GM12878 (cell line): ENCODE measurements around the gene RIIAD1. TPM values are rescaled to one million over a fixed set of nuclear protein-coding genes. Genes with fewer than 3 reads are reported as not detected.

ENCODE experiments used
- polyA plus RNA-seq, 11 experiments: library from polyadenylated mRNA; depleted of rRNA in 4 of 11; unstranded in 6 of 11; stranded (reverse) in 5 of 11; fragments of >200 nt; fragmentation: Nextera tagmentation in 4 of 11; fragmentation: Illumina TruSeq in 1 of 11; extraction: Ambion mirVana in 4 of 11; extraction: Trizol in 1 of 11; gene quantifications; 1 replicate in 1 of 11; 2 replicates in 10 of 11; pipeline versions ENCODE4 v1.2.1 to v1.2.3, GENCODE V29; 2011 to 2016; ENCODE audit warnings: inconsistent platforms in 2 of 11, missing spikeins in 2 of 11, low read depth in 1 of 11
- small RNA-seq: library from RNA; depleted of rRNA; stranded (forward); fragments of <200 nt; gene quantifications from one replicate; pipeline ENCODE3, GENCODE V24; 2014
- total RNA-seq, 4 experiments: library from RNA; depleted of rRNA in 3 of 4; stranded (reverse); fragments of >200 nt in 3 of 4; fragmentation: Illumina TruSeq in 1 of 4; extraction: Trizol in 1 of 4; gene quantifications; 2 replicates each; pipeline versions ENCODE4 v1.2.1 to v1.2.3, GENCODE V29; 2013 to 2021

The RIIAD1 gene
- total and polyA plus RNA-seq, 10 of the 15 experiments (the other 5 are each of a cell fraction or from before 2014, with no cell fraction given): not detected

Small RNAs within 50 kb of the gene (small RNA-seq; reads per million reads assigned to genes)
- not detected for gene RNU6-662P

Other genes with a start within 250 kb of the RIIAD1 start
Only the 7 nearest of the 11 such genes appear.
- gene SNX27, start 109.5 kb upstream of the RIIAD1 start, total RNA-seq (2014; rRNA removed): 12.5 and 13.5 TPM in 2 replicates
- gene SNX27, start 109.5 kb upstream of the RIIAD1 start, total RNA-seq (2014; rRNA removed; fragmentation: Illumina TruSeq; extraction: Trizol): 12.4 and 12.9 TPM in 2 replicates
- 20.8 and 21.8 TPM in 2 replicates for gene SNX27, start 109.5 kb upstream of the RIIAD1 start, total RNA-seq (2021)
- gene SNX27, start 109.5 kb upstream of the RIIAD1 start, polyA plus RNA-seq (2011; rRNA removed): 12.5 and 15.1 TPM in 2 replicates
- 8.4 and 9.8 TPM in 2 replicates for gene SNX27, start 109.5 kb upstream of the RIIAD1 start, polyA plus RNA-seq (2014; fragmentation: Illumina TruSeq; extraction: Trizol)
- gene SNX27, start 109.5 kb upstream of the RIIAD1 start, polyA plus RNA-seq (2014; fragmentation: Nextera tagmentation; extraction: Ambion mirVana): 1 to 10 TPM; 3.8 to 3.9 TPM
- 9.0 and 10.0 TPM in 2 replicates for gene SNX27, start 109.5 kb upstream of the RIIAD1 start, polyA plus RNA-seq (2014; rRNA removed)
- 10 to 100 TPM; 18.5 to 20.0 TPM for gene SNX27, start 109.5 kb upstream of the RIIAD1 start, polyA plus RNA-seq (2016; fragmentation: Nextera tagmentation; extraction: Ambion mirVana)
- not detected in 2 replicates for gene CELF3, start 4.7 kb upstream of the RIIAD1 start, total RNA-seq (2014; rRNA removed)
- not detected in 2 replicates for gene CELF3, start 4.7 kb upstream of the RIIAD1 start, total RNA-seq (2014; rRNA removed; fragmentation: Illumina TruSeq; extraction: Trizol)
- not detected in 2 replicates for gene CELF3, start 4.7 kb upstream of the RIIAD1 start, total RNA-seq (2021)
- gene CELF3, start 4.7 kb upstream of the RIIAD1 start, polyA plus RNA-seq (2011; rRNA removed): not detected in 2 replicates
- gene CELF3, start 4.7 kb upstream of the RIIAD1 start, polyA plus RNA-seq (2014; fragmentation: Illumina TruSeq; extraction: Trizol): not detected in 2 replicates
- not detected for gene CELF3, start 4.7 kb upstream of the RIIAD1 start, polyA plus RNA-seq (2014; fragmentation: Nextera tagmentation; extraction: Ambion mirVana)
- not detected in 2 replicates for gene CELF3, start 4.7 kb upstream of the RIIAD1 start, polyA plus RNA-seq (2014; rRNA removed)
- gene CELF3, start 4.7 kb upstream of the RIIAD1 start, polyA plus RNA-seq (2016; fragmentation: Nextera tagmentation; extraction: Ambion mirVana): under 1 TPM in 1 of 2 experiments, not detected in 1; 0.09 TPM
- 109 and 139 TPM in 2 replicates for gene MRPL9, start 42.0 kb downstream of the RIIAD1 start, total RNA-seq (2014; rRNA removed)
- 107 and 116 TPM in 2 replicates for gene MRPL9, start 42.0 kb downstream of the RIIAD1 start, total RNA-seq (2014; rRNA removed; fragmentation: Illumina TruSeq; extraction: Trizol)
- gene MRPL9, start 42.0 kb downstream of the RIIAD1 start, total RNA-seq (2021): 89.5 and 103 TPM in 2 replicates
- 124 and 147 TPM in 2 replicates for gene MRPL9, start 42.0 kb downstream of the RIIAD1 start, polyA plus RNA-seq (2011; rRNA removed)
- 103 and 111 TPM in 2 replicates for gene MRPL9, start 42.0 kb downstream of the RIIAD1 start, polyA plus RNA-seq (2014; fragmentation: Illumina TruSeq; extraction: Trizol)
- 10 to 100 TPM; 35.7 to 66.7 TPM for gene MRPL9, start 42.0 kb downstream of the RIIAD1 start, polyA plus RNA-seq (2014; fragmentation: Nextera tagmentation; extraction: Ambion mirVana)
- 87.2 and 91.7 TPM in 2 replicates for gene MRPL9, start 42.0 kb downstream of the RIIAD1 start, polyA plus RNA-seq (2014; rRNA removed)
- 100 to 1,000 TPM; 133 to 161 TPM for gene MRPL9, start 42.0 kb downstream of the RIIAD1 start, polyA plus RNA-seq (2016; fragmentation: Nextera tagmentation; extraction: Ambion mirVana)
- gene TDRKH, start 69.0 kb downstream of the RIIAD1 start, total RNA-seq (2014; rRNA removed): 2.4 and 4.3 TPM in 2 replicates
- gene TDRKH, start 69.0 kb downstream of the RIIAD1 start, total RNA-seq (2014; rRNA removed; fragmentation: Illumina TruSeq; extraction: Trizol): 2.9 and 3.5 TPM in 2 replicates
- gene TDRKH, start 69.0 kb downstream of the RIIAD1 start, total RNA-seq (2021): 3.6 and 5.1 TPM in 2 replicates
- 1.5 and 1.8 TPM in 2 replicates for gene TDRKH, start 69.0 kb downstream of the RIIAD1 start, polyA plus RNA-seq (2011; rRNA removed)
- 3.9 and 4.3 TPM in 2 replicates for gene TDRKH, start 69.0 kb downstream of the RIIAD1 start, polyA plus RNA-seq (2014; fragmentation: Illumina TruSeq; extraction: Trizol)
- gene TDRKH, start 69.0 kb downstream of the RIIAD1 start, polyA plus RNA-seq (2014; fragmentation: Nextera tagmentation; extraction: Ambion mirVana): 1 to 10 TPM; 1.3 to 1.6 TPM
- 2.8 and 3.0 TPM in 2 replicates for gene TDRKH, start 69.0 kb downstream of the RIIAD1 start, polyA plus RNA-seq (2014; rRNA removed)
- gene TDRKH, start 69.0 kb downstream of the RIIAD1 start, polyA plus RNA-seq (2016; fragmentation: Nextera tagmentation; extraction: Ambion mirVana): 1 to 10 TPM; 8.3 to 8.4 TPM
- gene LINGO4, start 83.9 kb downstream of the RIIAD1 start, total RNA-seq (2014; rRNA removed): not detected in 2 replicates
- not detected in 2 replicates for gene LINGO4, start 83.9 kb downstream of the RIIAD1 start, total RNA-seq (2014; rRNA removed; fragmentation: Illumina TruSeq; extraction: Trizol)
- gene LINGO4, start 83.9 kb downstream of the RIIAD1 start, total RNA-seq (2021): not detected in 2 replicates
- gene LINGO4, start 83.9 kb downstream of the RIIAD1 start, polyA plus RNA-seq (2011; rRNA removed): not detected in 2 replicates
- gene LINGO4, start 83.9 kb downstream of the RIIAD1 start, polyA plus RNA-seq (2014; fragmentation: Illumina TruSeq; extraction: Trizol): not detected in 2 replicates
- gene LINGO4, start 83.9 kb downstream of the RIIAD1 start, polyA plus RNA-seq (2014; fragmentation: Nextera tagmentation; extraction: Ambion mirVana): not detected
- not detected in 2 replicates for gene LINGO4, start 83.9 kb downstream of the RIIAD1 start, polyA plus RNA-seq (2014; rRNA removed)
- gene LINGO4, start 83.9 kb downstream of the RIIAD1 start, polyA plus RNA-seq (2016; fragmentation: Nextera tagmentation; extraction: Ambion mirVana): not detected
- not detected in 2 replicates for gene RORC, start 110.3 kb downstream of the RIIAD1 start, total RNA-seq (2014; rRNA removed)
- not detected in 2 replicates for gene RORC, start 110.3 kb downstream of the RIIAD1 start, total RNA-seq (2014; rRNA removed; fragmentation: Illumina TruSeq; extraction: Trizol)
- 0.05 TPM in 1 of 2 replicates, not detected in the other for gene RORC, start 110.3 kb downstream of the RIIAD1 start, total RNA-seq (2021)
- gene RORC, start 110.3 kb downstream of the RIIAD1 start, polyA plus RNA-seq (2011; rRNA removed): not detected in 2 replicates
- gene RORC, start 110.3 kb downstream of the RIIAD1 start, polyA plus RNA-seq (2014; fragmentation: Illumina TruSeq; extraction: Trizol): not detected in 2 replicates
- gene RORC, start 110.3 kb downstream of the RIIAD1 start, polyA plus RNA-seq (2014; fragmentation: Nextera tagmentation; extraction: Ambion mirVana): not detected
- gene RORC, start 110.3 kb downstream of the RIIAD1 start, polyA plus RNA-seq (2014; rRNA removed): not detected in 2 replicates
- not detected for gene RORC, start 110.3 kb downstream of the RIIAD1 start, polyA plus RNA-seq (2016; fragmentation: Nextera tagmentation; extraction: Ambion mirVana)
- 0.11 TPM in 1 of 2 replicates, not detected in the other for gene C2CD4D, start 118.3 kb downstream of the RIIAD1 start, total RNA-seq (2014; rRNA removed)
- gene C2CD4D, start 118.3 kb downstream of the RIIAD1 start, total RNA-seq (2014; rRNA removed; fragmentation: Illumina TruSeq; extraction: Trizol): not detected in 2 replicates
- 0.51 and 0.67 TPM in 2 replicates for gene C2CD4D, start 118.3 kb downstream of the RIIAD1 start, total RNA-seq (2021)
- gene C2CD4D, start 118.3 kb downstream of the RIIAD1 start, polyA plus RNA-seq (2011; rRNA removed): 0.04 and 0.16 TPM in 2 replicates
- not detected in 2 replicates for gene C2CD4D, start 118.3 kb downstream of the RIIAD1 start, polyA plus RNA-seq (2014; fragmentation: Illumina TruSeq; extraction: Trizol)
- gene C2CD4D, start 118.3 kb downstream of the RIIAD1 start, polyA plus RNA-seq (2014; fragmentation: Nextera tagmentation; extraction: Ambion mirVana): under 1 TPM in 1 of 2 experiments, not detected in 1; 0.03 TPM
- gene C2CD4D, start 118.3 kb downstream of the RIIAD1 start, polyA plus RNA-seq (2014; rRNA removed): 0.09 and 0.51 TPM in 2 replicates
- gene C2CD4D, start 118.3 kb downstream of the RIIAD1 start, polyA plus RNA-seq (2016; fragmentation: Nextera tagmentation; extraction: Ambion mirVana): under 1 TPM; 0.09 to 0.27 TPM